SKM-1 treated with dmso at 0.1 percent for 144 hours (cell line): ENCODE results near the gene SLC34A1.

Experiments used
- DNase-seq: peaks from one replicate; lab custom pipeline; 2025; ENCODE audit not compliant: unreplicated experiment; lab: John Stamatoyannopoulos, UW

The SLC34A1 gene

DNA sequence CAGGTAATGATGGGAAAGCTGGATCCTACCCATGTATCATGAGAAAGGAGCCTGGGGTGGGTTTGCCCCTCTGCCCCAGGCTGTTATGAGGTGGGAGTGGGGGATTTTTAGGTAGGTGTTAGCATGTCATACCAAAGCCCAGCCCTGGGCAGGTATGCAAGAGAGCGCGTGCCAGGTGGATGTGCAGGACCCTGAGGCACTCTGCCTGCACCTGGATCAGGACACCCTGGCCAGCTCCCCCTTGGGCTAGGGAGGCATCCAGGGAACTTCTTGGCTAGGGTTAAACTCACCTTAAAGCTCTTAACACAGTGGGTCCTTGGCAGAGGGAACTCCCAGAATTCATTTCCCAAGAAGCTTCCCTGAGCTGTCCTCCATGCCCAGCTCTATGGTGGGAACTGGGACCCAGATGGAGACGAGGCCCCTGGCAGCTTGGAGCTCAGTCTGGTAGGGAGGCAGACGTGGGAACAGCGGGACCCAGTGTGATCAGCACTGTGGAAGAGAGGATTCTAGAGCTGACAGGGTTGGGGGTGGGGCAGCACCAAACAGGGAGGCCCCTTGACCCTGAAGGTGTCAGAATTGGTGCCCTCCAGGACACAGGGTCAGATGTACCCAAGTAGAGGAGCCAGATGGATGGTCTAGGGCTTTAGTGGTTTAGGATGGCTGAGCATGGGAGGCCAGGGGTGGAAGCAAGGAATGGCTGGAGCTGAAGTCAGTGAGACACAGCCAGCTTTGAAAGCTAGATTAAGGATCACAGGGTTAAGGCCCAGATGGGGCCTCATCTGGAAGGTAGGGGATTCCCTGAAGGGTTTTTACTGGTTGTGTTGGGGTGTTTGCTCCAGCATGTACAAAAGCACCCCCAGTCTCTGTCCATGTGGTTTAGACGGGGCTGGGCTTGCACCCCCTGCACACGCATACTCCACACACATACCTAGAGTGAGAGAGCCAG lies 60.1 kb downstream of the SLC34A1 start:
- peak; percentile 15 for DNase-seq

DNA sequence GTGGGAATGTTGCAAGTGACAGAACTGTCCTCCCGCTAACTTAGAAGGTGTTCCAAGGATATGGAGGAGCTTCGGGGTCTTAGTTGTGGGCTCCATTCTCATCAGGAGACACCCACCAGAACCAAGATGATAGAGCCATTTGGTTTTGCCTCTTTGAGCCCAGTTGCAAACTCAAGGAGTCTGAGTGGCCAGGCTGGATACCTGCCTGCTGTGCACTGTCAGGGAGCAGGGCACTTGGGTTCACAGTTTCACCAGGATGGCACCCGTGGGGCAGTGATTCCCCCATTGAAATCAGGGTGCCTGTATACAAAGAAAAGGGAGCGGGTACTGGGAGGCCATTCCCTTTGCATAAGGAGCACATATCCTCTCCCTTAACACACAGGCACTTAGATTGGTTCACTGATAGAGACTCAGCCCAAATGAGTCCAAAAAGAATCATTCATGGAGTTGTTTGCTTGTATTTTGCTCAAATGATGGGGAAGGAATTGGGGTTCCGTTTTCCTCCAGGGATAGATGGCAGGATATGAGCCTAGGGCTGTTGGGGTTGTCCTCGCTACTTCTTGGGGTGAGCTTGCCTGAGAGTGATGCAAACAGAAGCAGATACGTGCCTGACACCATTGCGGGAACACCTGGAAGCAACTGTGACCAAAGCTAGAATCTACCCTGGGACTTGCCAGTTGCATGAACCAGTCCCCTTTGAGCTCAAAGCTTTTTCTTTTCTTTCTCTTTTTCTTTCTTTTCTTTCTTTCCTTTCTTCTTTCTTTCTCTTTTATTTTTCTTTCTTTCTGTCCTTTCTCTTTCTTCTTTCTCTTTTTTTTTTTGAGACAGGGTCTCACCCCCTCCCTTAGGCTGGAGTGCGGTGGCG lies 61.0 kb downstream of the SLC34A1 start:
- no peak for DNase-seq

DNA sequence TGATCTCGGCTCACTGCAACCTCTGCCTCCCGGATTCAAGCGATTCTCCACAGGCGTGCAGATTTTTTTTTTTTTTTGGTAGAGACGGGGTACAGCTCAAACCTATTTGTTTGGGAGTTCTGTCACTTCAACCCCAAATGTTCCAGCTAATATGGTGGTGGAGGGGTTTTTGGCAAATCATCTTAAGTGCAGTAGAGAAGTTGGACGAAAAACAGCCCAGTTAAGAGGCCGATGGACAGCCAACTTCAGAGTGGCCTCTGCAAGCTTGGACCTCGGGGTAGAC lies 61.6 kb downstream of the SLC34A1 start:
- no peak for DNase-seq

DNA sequence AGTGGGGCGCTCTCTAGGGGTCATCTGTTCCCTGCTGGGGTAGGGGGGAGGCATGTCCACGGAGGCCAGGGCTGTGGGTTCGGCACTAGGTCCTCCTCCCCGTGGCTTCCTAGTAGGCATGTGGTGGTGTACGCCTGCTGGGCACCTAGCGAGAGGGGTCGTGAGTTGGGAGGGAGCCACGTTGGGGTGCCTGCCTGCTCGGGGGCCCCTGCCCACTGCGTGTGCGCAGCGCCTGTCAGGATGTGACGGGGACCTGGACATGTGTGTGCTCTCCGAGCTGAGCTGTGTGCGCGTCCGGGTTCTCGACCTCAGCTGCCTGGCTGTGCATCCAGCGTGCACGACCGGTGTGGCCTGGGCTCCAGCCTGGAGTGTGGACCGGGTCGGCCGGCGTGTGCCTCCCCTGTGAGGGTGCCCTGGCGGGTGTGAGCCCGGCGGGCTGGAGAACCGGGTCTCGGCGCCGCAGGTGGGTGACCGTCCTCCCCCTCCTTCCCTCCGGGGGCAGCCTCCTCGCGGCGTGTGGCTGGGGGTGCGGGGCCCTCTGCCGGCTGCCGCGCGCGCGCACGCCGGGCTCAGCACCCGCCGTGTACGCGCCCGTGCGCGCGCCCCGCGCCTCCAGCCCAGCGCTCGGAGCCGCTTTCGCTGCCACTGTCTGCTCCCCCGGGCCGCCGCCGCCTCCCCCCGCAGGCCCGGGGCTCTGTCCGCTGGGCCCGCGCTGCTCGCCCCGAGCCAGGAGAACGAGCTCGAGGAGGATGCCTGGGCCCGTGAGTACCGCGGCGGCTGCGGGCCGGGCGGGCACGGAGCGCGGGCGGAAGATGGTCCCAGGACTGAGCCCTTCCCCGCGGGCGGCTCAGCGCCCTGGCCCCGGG lies 62.2 kb downstream of the SLC34A1 start, which contains the start of gene PRR7:
TSS of gene PRR7 (plus strand) at position 615 of the 866 bp plus-strand sequence. CDS start 8,254 bp downstream, outside the sequence.
- peak; percentile 75 for DNase-seq

DNA sequence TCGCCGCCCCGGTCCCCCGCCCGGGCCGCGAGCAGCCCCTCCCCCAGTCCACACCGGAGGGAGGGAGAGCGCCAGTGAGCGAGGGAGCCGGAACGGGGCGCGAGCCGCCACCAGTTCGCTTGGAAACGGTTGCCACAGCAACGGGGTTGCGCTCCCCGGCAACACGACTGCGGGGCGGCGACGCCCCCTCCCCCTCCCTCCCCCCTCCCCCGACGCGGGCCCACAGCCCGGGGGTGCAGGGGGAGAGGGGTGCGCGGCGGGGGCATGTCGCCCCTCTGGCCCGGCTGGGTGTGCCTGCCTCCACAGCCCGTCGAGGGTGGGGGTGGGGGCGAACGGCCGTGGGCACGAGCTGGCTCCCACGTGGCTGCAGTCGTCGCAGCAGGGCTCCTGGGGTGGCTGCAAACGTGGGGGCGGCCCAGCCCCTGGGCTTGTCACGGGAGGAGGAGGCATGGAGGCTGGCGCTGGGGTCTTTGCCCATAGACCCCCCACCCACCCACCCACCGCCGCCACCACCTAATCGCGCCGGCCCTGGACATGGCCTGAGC lies 62.9 kb downstream of the SLC34A1 start:
- peak; percentile 44 for DNase-seq

DNA sequence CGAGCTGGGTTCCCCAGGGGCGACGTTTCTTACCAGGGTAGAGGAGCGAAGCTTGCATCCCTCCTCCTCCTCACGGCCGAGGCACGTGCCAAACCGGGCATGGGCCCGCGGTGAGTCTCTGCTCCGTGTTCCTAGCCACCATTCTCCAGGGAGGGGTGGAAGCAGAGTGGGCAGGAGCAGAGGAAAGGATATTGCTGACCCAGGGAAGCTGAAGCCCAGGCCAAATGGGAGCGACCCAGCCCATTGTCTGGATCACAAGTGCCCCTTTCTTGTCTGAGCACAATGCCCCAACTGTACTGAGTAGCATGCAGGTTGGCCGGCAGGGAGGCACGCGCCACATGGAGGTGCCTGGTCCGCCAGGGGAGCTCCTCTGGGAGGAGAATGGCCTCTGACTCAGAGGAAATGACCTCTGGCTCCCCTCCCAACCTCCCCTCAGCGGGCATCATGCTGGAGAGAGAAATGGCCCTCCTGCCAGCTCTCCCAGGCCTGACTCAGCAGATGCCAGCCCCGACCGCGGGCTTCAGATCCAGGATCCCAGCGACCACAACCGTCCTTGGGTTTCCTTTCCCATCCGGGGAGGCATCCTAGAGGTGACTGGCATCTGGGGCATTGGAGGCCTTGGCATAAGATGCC lies 63.5 kb downstream of the SLC34A1 start:
- peak; percentile 14 for DNase-seq
